H1 (cell line): ENCODE data around the gene PATJ. TPM values are rescaled to one million over a fixed set of nuclear protein-coding genes. Genes with fewer than 3 reads are reported as not detected.

Experiments used
- CTCF ChIA-PET: fragments of 300-600 bp; sonication (Branson Sonifier 250); formaldehyde crosslinking; loops from one replicate; lab custom pipeline; 2021; ENCODE audit not compliant: partially characterized antibody; lab: Charles Lee
- POLR2A ChIA-PET: fragments of 300-600 bp; sonication (Branson Sonifier 250); formaldehyde crosslinking; loops from one replicate; lab custom pipeline; 2021; ENCODE audit warnings: inconsistent platforms; ENCODE audit not compliant: partially characterized antibody; lab: Charles Lee
- DNase-seq, 2 experiments: peaks; one replicate each; pipeline versions ENCODE4 v3.0.0 to v3.0.0-alpha.2; 2010 to 2022; ENCODE audit warnings: low spot score in 2 of 2, low read depth in 1 of 2, mixed read lengths in 1 of 2
- FAIRE-seq: peaks from 2 replicates; lab custom pipeline; 2011; peaks lifted over from hg19 to GRCh38; lab: Jason Lieb, UNC
- H2AFZ ChIP-seq: 2 replicates; pipeline ENCODE4 v1.8.1; 2012; ENCODE audit warnings: low read length, inconsistent platforms
- H2AK5ac ChIP-seq: 2 replicates; pipeline ENCODE4 v1.6.1; 2013; ENCODE audit warnings: low read depth, low read length
- H2BK120ac ChIP-seq: replicated peaks from 2 replicates; pipeline ENCODE3; 2013; ENCODE audit warnings: low read depth, low read length, inconsistent platforms
- H2BK12ac ChIP-seq: 2 replicates; pipeline ENCODE4 v1.6.1; 2013; ENCODE audit warnings: low read depth, low read length
- H2BK15ac ChIP-seq: 2 replicates; pipeline ENCODE4 v1.6.1; 2013; ENCODE audit warnings: low read length
- H2BK20ac ChIP-seq: 2 replicates; pipeline ENCODE4 v1.6.1; 2013; ENCODE audit warnings: low read length
- H2BK5ac ChIP-seq: 2 replicates; pipeline ENCODE4 v1.6.1; 2013; ENCODE audit warnings: low read depth, low read length
- H3K14ac ChIP-seq: 2 replicates; pipeline ENCODE4 v1.6.1; 2013; ENCODE audit warnings: inconsistent platforms; ENCODE audit not compliant: insufficient read length
- H3K18ac ChIP-seq: 2 replicates; pipeline ENCODE4 v1.6.1; 2013; ENCODE audit warnings: low read length; ENCODE audit errors: extremely low read depth
- H3K23ac ChIP-seq: 2 replicates; pipeline ENCODE4 v1.6.1; 2013; ENCODE audit warnings: inconsistent platforms; ENCODE audit not compliant: insufficient read length
- H3K23me2 ChIP-seq: 2 replicates; pipeline ENCODE4 v1.6.1; 2013; ENCODE audit warnings: low read depth, low read length
- H3K27ac ChIP-seq: 2 replicates; pipeline ENCODE4 v1.6.1; 2011; ENCODE audit warnings: low read depth, low read length, inconsistent platforms
- H3K27me3 ChIP-seq, 4 experiments: replicated peaks in 1 of 4; 1 replicate in 1 of 4; 2 replicates in 3 of 4; pipeline versions ENCODE4 v1.6.1 to v1.8.1; 2011 to 2013; ENCODE audit warnings: low read length in 3 of 4, mild to moderate bottlenecking in 3 of 4, inconsistent platforms in 2 of 4, mixed read lengths in 2 of 4, moderate library complexity in 1 of 4; ENCODE audit not compliant: control insufficient read depth in 3 of 4, insufficient read depth in 3 of 4; ENCODE audit errors: extremely low read depth in 1 of 4
- H3K36me3 ChIP-seq, 4 experiments: 2 replicates each; pipeline versions ENCODE4 v1.6.1 to v1.8.1; 2011 to 2013; ENCODE audit warnings: mild to moderate bottlenecking in 4 of 4, low read length in 3 of 4, moderate library complexity in 2 of 4, control low read depth in 1 of 4, inconsistent platforms in 1 of 4; ENCODE audit not compliant: insufficient read depth in 4 of 4, control insufficient read depth in 2 of 4
- H3K4ac ChIP-seq: replicated peaks from 2 replicates; pipeline ENCODE3; 2013; ENCODE audit warnings: low read length, low read depth, mixed read lengths, inconsistent platforms; ENCODE audit not compliant: insufficient read length
- H3K4me1 ChIP-seq, 4 experiments: replicated peaks in 1 of 4; 1 replicate in 1 of 4; 2 replicates in 3 of 4; pipeline versions ENCODE4 v1.6.1 to v1.8.1; 2011 to 2013; ENCODE audit warnings: low read length in 3 of 4, inconsistent platforms in 2 of 4, mixed read lengths in 1 of 4; ENCODE audit not compliant: insufficient read depth in 4 of 4, control insufficient read depth in 3 of 4
- H3K4me2 ChIP-seq, 2 experiments: 2 replicates each; pipeline versions ENCODE4 v1.6.1 to v1.8.1; 2011 to 2013; ENCODE audit warnings: low read depth in 2 of 2, low read length in 2 of 2, control low read depth in 1 of 2, inconsistent platforms in 1 of 2, mild to moderate bottlenecking in 1 of 2; ENCODE audit not compliant: insufficient read depth in 1 of 2
- H3K4me3 ChIP-seq, 4 experiments: fragments of 200-600, 300-600 bp in 1 of 4; sonication (generic), shearing (Covaris generic), sonication (Bioruptor Twin) in 1 of 4; 2 replicates each; pipeline versions ENCODE4 v1.5.1 to v1.8.1; 2011 to 2016; ENCODE audit warnings: low read length in 4 of 4, low read depth in 3 of 4, control low read depth in 2 of 4, inconsistent platforms in 2 of 4, mild to moderate bottlenecking in 2 of 4, mixed read lengths in 1 of 4, moderate library complexity in 1 of 4; ENCODE audit not compliant: insufficient read depth in 2 of 4; ENCODE audit errors: extremely low read depth in 1 of 4
- H3K56ac ChIP-seq: replicated peaks from 2 replicates; pipeline ENCODE3; 2013; ENCODE audit warnings: low read depth, mild to moderate bottlenecking, mixed read lengths, low read length, inconsistent platforms; ENCODE audit not compliant: insufficient read length
- H3K79me1 ChIP-seq: 2 replicates; pipeline ENCODE4 v1.6.1; 2013; ENCODE audit warnings: low read depth, low read length, control low read depth
- H3K79me2 ChIP-seq, 2 experiments: 2 replicates each; pipeline versions ENCODE4 v1.6.1 to v1.8.1; 2012 to 2013; ENCODE audit warnings: low read length in 2 of 2, mild to moderate bottlenecking in 2 of 2, inconsistent platforms in 1 of 2; ENCODE audit not compliant: insufficient read depth in 2 of 2, control insufficient read depth in 1 of 2
- H3K9ac ChIP-seq, 4 experiments: replicated peaks in 1 of 4; 1 replicate in 1 of 4; 2 replicates in 3 of 4; pipeline versions ENCODE4 v1.6.1 to v1.8.1; 2011 to 2013; ENCODE audit warnings: low read depth in 3 of 4, low read length in 3 of 4, control low read depth in 2 of 4, mild to moderate bottlenecking in 2 of 4, moderate library complexity in 2 of 4, inconsistent platforms in 1 of 4; ENCODE audit errors: extremely low read depth in 1 of 4
- H3K9me3 ChIP-seq, 2 experiments: 2 replicates each; pipeline versions ENCODE4 v1.6.1 to v1.8.1; 2012 to 2013; ENCODE audit warnings: mild to moderate bottlenecking in 2 of 2, moderate library complexity in 2 of 2, control low read depth in 1 of 2, inconsistent platforms in 1 of 2, low read depth in 1 of 2, low read length in 1 of 2, mixed read lengths in 1 of 2; ENCODE audit not compliant: insufficient read depth in 2 of 2
- H4K20me1 ChIP-seq, 2 experiments: replicated peaks in 1 of 2; 2 replicates each; pipeline versions ENCODE3 to v1.8.1; 2011 to 2013; ENCODE audit warnings: inconsistent platforms in 2 of 2, low read length in 2 of 2, mild to moderate bottlenecking in 1 of 2; ENCODE audit not compliant: insufficient read depth in 2 of 2, control insufficient read depth in 1 of 2
- H4K5ac ChIP-seq: 2 replicates; pipeline ENCODE4 v1.6.1; 2013; ENCODE audit warnings: low read length, low read depth, mixed read lengths, inconsistent platforms; ENCODE audit not compliant: insufficient read length
- H4K8ac ChIP-seq: 2 replicates; pipeline ENCODE4 v1.8.0; 2013; ENCODE audit warnings: mild to moderate bottlenecking, moderate library complexity, low read length, inconsistent platforms; ENCODE audit not compliant: insufficient read depth; ENCODE audit errors: extremely low read depth
- H4K91ac ChIP-seq: replicated peaks from 2 replicates; pipeline ENCODE3; 2013; ENCODE audit warnings: low read length, mixed read lengths, inconsistent platforms; ENCODE audit not compliant: insufficient read length
- GABPA ChIP-seq: IDR thresholded peaks from 2 replicates; pipeline ENCODE4 v1.6.1; 2011; ENCODE audit warnings: mild to moderate bottlenecking, low read length, moderate library complexity, borderline replicate concordance; ENCODE audit not compliant: insufficient read depth
- WGBS, 2 experiments: shearing (Covaris generic) in 1 of 2; methylation state at CpG; one replicate each; pipeline versions ENCODE4 v1.1.6 to v1.1.7; 2013 to 2015; ENCODE audit warnings: low lambda C conversion rate in 2 of 2, mixed read lengths in 2 of 2, inconsistent platforms in 1 of 2, low coverage in 1 of 2, missing lambda C conversion rate in 1 of 2; ENCODE audit not compliant: insufficient replicate concordance in 2 of 2, insufficient coverage in 1 of 2, insufficient read length in 1 of 2; ENCODE audit errors: extremely low coverage in 1 of 2, missing lambda C conversion rate in 1 of 2; 5-methylcytosine and 5-hydroxymethylcytosine counted together
- polyA plus RNA-seq, 7 experiments: library from polyadenylated mRNA; depleted of rRNA in 3 of 7; stranded (reverse) in 5 of 7; unstranded in 2 of 7; fragments of >200 nt in 5 of 7; fragments of 200-250 nt in 2 of 7; gene quantifications; 1 replicate in 5 of 7; 2 replicates in 1 of 7; 4 replicates in 1 of 7; pipeline versions ENCODE4 v1.2.1 to v1.2.3, GENCODE V29; 2011 to 2013; ENCODE audit warnings: missing spikeins in 2 of 7, mixed read lengths in 2 of 7
- total RNA-seq: library from RNA; stranded (reverse); fragmentation: NEBNext Ultra II Directional; extraction: Animal tissue kit (Norgen Biotek cat#: 25700); gene quantifications from 2 replicates; pipeline ENCODE4 v1.2.1, GENCODE V29; 2021

Gene PATJ
- total and polyA plus RNA-seq, 2 of the 8 experiments (the other 6 are each of a cell fraction or from before 2014, with no cell fraction given), result 8.2 to 55.6 TPM

- Histone ChIP-seq H4K20me1 (peaks cover 1 to 3% of the 10 kb centered on the region in 2 experiments), H3K56ac (no peak overlapping the region), H3K23ac (no peak overlapping the region), H3K4ac (no peak overlapping the region), H2BK5ac (0 out of 2 replicates have a peak overlapping the region, but pooled peaks have one; percentile 9), H3K79me1 (peaks cover 4% of the 10 kb centered on the region; the same call in 1 of the 2 replicates), H2BK12ac (no peak overlapping the region), H3K4me1 (peaks cover 0 to 5% (median 0%) of the 10 kb centered on the region in 4 experiments; a peak in 1 of 7 replicates), H3K27ac (no peak overlapping the region), H3K23me2 (no peaks in the 10 kb centered on the region), H4K91ac (no peak overlapping the region), H2AFZ (no peak overlapping the region), H3K4me3 (no peak overlapping the region), H3K79me2 (peaks cover 0 to 75% of the 10 kb centered on the region in 2 experiments; a peak in 2 of 4 replicates), H3K9ac (no peak overlapping the region), H3K18ac (no peak overlapping the region), H2AK5ac (no peak overlapping the region), H4K8ac (no peak overlapping the region), H3K9me3 (no peaks in the 10 kb centered on the region), H4K5ac (no peak overlapping the region), H3K14ac (no peak overlapping the region), H2BK20ac (0 out of 2 replicates have a peak overlapping the region, but pooled peaks have one; percentile 13), H3K4me2 (no peak overlapping the region), H2BK120ac (no peak overlapping the region), H3K36me3 (no peaks in the 10 kb centered on the region; a peak in 1 of 8 replicates), H2BK15ac (no peak overlapping the region), H3K27me3 (no peaks in the 10 kb centered on the region)
- no peak for DNase-seq
- POLR2A ChIA-PET, result interaction anchor here (1.3 kb wide), 1 partner anchor 11 kb away, joined by 6 read pairs; no protein-coding TSS in a partner anchor
- FAIRE-seq, result peak; percentile 39
- CTCF ChIA-PET, result interaction anchor here (0.7 kb wide), 1 partner anchor 1407 kb away, joined by 4 read pairs; no protein-coding TSS in a partner anchor
- 69% methylated on average over 1 of the region's 1 CpG; no CpG with 5 or more reads in 1 of the 2 experiments for WGBS, 2 experiments
- no peak for TF ChIP-seq GABPA
These were observed 11.8 kb downstream of the PATJ start for GRCh38 chr1:61753998-61754508.
